NB4 (cell line): ENCODE data around the gene CNR2.
"Not testable (repeated sequence)": the region's sequence is repeated elsewhere in the genome, so short reads cannot be mapped to it uniquely, and the experiment has no call there.

Source experiments
- DNase-seq: peaks from one replicate; pipeline ENCODE4 v3.0.0; 2010; ENCODE audit warnings: low read depth
- H3K4me3 ChIP-seq: one replicate; pipeline ENCODE4 v1.5.1; 2011; ENCODE audit warnings: mild to moderate bottlenecking, low read depth, low read length, moderate library complexity
- CTCF ChIP-seq: IDR thresholded peaks from one replicate; pipeline ENCODE4 v1.5.1; 2012; ENCODE audit warnings: low read depth, low read length
- MAX ChIP-seq: IDR thresholded peaks from 2 replicates; pipeline ENCODE4 v1.6.1; 2011; ENCODE audit warnings: low read depth, low read length
- MYC ChIP-seq: IDR thresholded peaks from 2 replicates; pipeline ENCODE4 v1.6.1; 2011; ENCODE audit warnings: low read depth, low read length
- POLR2A ChIP-seq: IDR thresholded peaks from 2 replicates; pipeline ENCODE4 v1.6.1; 2011; ENCODE audit warnings: mild to moderate bottlenecking; ENCODE audit not compliant: insufficient read length; ENCODE audit errors: extremely low read depth

The CNR2 gene

GRCh38 chr1:23843644-23844043 lies 69.5 kb downstream of the CNR2 start:
- TF ChIP-seq POLR2A: no peak
- TF ChIP-seq MYC: no peak
- TF ChIP-seq CTCF: no peak
- TF ChIP-seq MAX: no peak
- no peak for DNase-seq
- H3K4me3 ChIP-seq: no peak overlapping the region

GRCh38 chr1:23838401-23838866 lies 74.7 kb downstream of the CNR2 start:
- peak; percentile 87 for DNase-seq

GRCh38 chr1:23837908-23838307 lies 75.3 kb downstream of the CNR2 start:
- DNase-seq: no peak
- no peak overlapping the region for H3K4me3 ChIP-seq
- TF ChIP-seq MYC: no peak
- TF ChIP-seq POLR2A: no peak
- TF ChIP-seq MAX: no peak

More at GRCh38 chr1:23838401-23838866, 74.7 kb downstream of the CNR2 start:
- TF ChIP-seq MAX (0 out of 2 replicates have a peak, but pooled peaks have one; percentile 6), MYC (no peak)
- H3K4me3 ChIP-seq: peak overlapping the region; percentile 38

- TF ChIP-seq POLR2A (no peak), MAX (no peak)
- DNase-seq: peak; percentile 64
- H3K4me3 ChIP-seq: no peak overlapping the region
Measured at GRCh38 chr1:23836037-23836436, 77.1 kb downstream of the CNR2 start.

GRCh38 chr1:23834156-23834555 lies 79.0 kb downstream of the CNR2 start:
- DNase-seq, H3K4me3 ChIP-seq: not testable (repeated sequence)

GRCh38 chr1:23827717-23828116 lies 85.4 kb downstream of the CNR2 start:
- TF ChIP-seq MYC (no peak), CTCF (no peak), MAX (no peak), POLR2A (no peak)
- DNase-seq: no peak
- no peak overlapping the region for H3K4me3 ChIP-seq

GRCh38 chr1:23826590-23826989 lies 86.6 kb downstream of the CNR2 start:
- H3K4me3 ChIP-seq, DNase-seq: not testable (repeated sequence)

GRCh38 chr1:23825762-23826522 lies 87.2 kb downstream of the CNR2 start:
- peak overlapping the region; percentile 79 for H3K4me3 ChIP-seq
- no peak for TF ChIP-seq CTCF
- no peak for TF ChIP-seq MYC
- TF ChIP-seq MAX: no peak
- TF ChIP-seq POLR2A: no peak

More at GRCh38 chr1:23825762-23826522, 87.2 kb downstream of the CNR2 start:
- DNase-seq: no peak
